Suprapubic skin (tissue), 4 donors: ENCODE measurements around the gene LRMDA. TPM values are rescaled to one million over a fixed set of nuclear protein-coding genes. Genes with fewer than 3 reads are reported as not detected.

Source experiments
- DNase-seq, 2 donors: peaks; one replicate each; pipeline ENCODE4 v3.0.0-alpha.2; 2019; ENCODE audit warnings: low spot score in 2 of 2
- H3K27ac ChIP-seq: fragments of 200-600 bp; sonication (generic); one replicate; pipeline ENCODE4 v1.5.1; 2019
- H3K27me3 ChIP-seq: fragments of 200-600 bp; sonication (generic); one replicate; pipeline ENCODE4 v1.5.1; 2019
- H3K36me3 ChIP-seq: fragments of 200-600 bp; sonication (generic); one replicate; pipeline ENCODE4 v1.5.1; 2019
- H3K4me1 ChIP-seq: fragments of 200-600 bp; sonication (generic); one replicate; pipeline ENCODE4 v1.5.1; 2019
- H3K4me3 ChIP-seq: fragments of 200-600 bp; sonication (generic); one replicate; pipeline ENCODE4 v1.5.1; 2019; ENCODE audit warnings: mild to moderate bottlenecking
- H3K9me3 ChIP-seq: fragments of 200-600 bp; sonication (generic); one replicate; pipeline ENCODE4 v1.5.1; 2019
- CTCF ChIP-seq, 2 donors: fragments of 200-600 bp in 1 of 2; fragments of 450-650 bp in 1 of 2; sonication (generic) in 1 of 2; IDR thresholded peaks; one replicate each; pipeline ENCODE4 v1.5.1; 2016 to 2019; ENCODE audit warnings: antibody characterized with exemption in 2 of 2, mild to moderate bottlenecking in 1 of 2, moderate library complexity in 1 of 2
- EP300 ChIP-seq: sonication (generic); formaldehyde crosslinking; IDR thresholded peaks from one replicate; pipeline ENCODE4 v1.6.1; 2017; ENCODE audit warnings: antibody characterized with exemption
- POLR2A ChIP-seq, 2 donors: fragments of 450-650 bp; IDR thresholded peaks; one replicate each; pipeline ENCODE4 v1.6.1; 2017; ENCODE audit warnings: antibody characterized with exemption in 2 of 2, mild to moderate bottlenecking in 2 of 2, moderate library complexity in 2 of 2
- POLR2AphosphoS5 ChIP-seq, 3 donors: sonication (generic); formaldehyde crosslinking; IDR thresholded peaks; one replicate each; pipeline ENCODE4 v1.6.1; 2017; ENCODE audit warnings: antibody characterized with exemption in 3 of 3
- WGBS: methylation state at CpG from one replicate; pipeline ENCODE4 v1.1.5; 2018; 5-methylcytosine and 5-hydroxymethylcytosine counted together
- total RNA-seq, 4 donors: library from RNA; depleted of rRNA; stranded (reverse); fragments of >200 nt; gene quantifications; one replicate each; pipeline ENCODE4 v1.1.0, GENCODE V29; 2016

The LRMDA gene
- total RNA-seq, 4 donors from 2014 or later: 0.10 to 2.9 (median 1.9) TPM; not detected in 1

- Histone ChIP-seq H3K27ac (no peak overlapping the region), H3K36me3 (no peaks in the 10 kb centered on the region), H3K27me3 (no peaks in the 10 kb centered on the region), H3K4me3 (no peak overlapping the region), H3K9me3 (no peaks in the 10 kb centered on the region), H3K4me1 (no peaks in the 10 kb centered on the region)
- TF ChIP-seq CTCF (IDR thresholded peaks at IDR 0.05): no peak
- no peak for TF ChIP-seq POLR2A (IDR thresholded peaks at IDR 0.05)
- no peak for TF ChIP-seq POLR2AphosphoS5 (IDR thresholded peaks at IDR 0.05)
- WGBS: 87% methylated on average over 5 of the region's 5 CpGs
- DNase-seq: no peak
Measured at GRCh38 chr10:76479103-76479790, 1047.8 kb downstream of the LRMDA start.

GRCh38 chr10:76481178-76481577 lies 1049.8 kb downstream of the LRMDA start:
- H3K4me1 ChIP-seq: no peaks in the 10 kb centered on the region
- no peak for DNase-seq
- WGBS: 83% methylated on average over 2 of the region's 2 CpGs
- H3K36me3 ChIP-seq: no peaks in the 10 kb centered on the region
- no peaks in the 10 kb centered on the region for H3K27me3 ChIP-seq
- no peak overlapping the region for H3K27ac ChIP-seq
- no peak overlapping the region for H3K4me3 ChIP-seq
- TF ChIP-seq CTCF (IDR thresholded peaks at IDR 0.05): no peak
- TF ChIP-seq POLR2A (IDR thresholded peaks at IDR 0.05): no peak
- TF ChIP-seq EP300: no peak
- TF ChIP-seq POLR2AphosphoS5 (IDR thresholded peaks at IDR 0.05): no peak
- no peaks in the 10 kb centered on the region for H3K9me3 ChIP-seq

- no peak overlapping the region for H3K4me3 ChIP-seq
- DNase-seq: no peak
- no peak for TF ChIP-seq POLR2AphosphoS5 (IDR thresholded peaks at IDR 0.05)
- no peak for TF ChIP-seq POLR2A (IDR thresholded peaks at IDR 0.05)
- TF ChIP-seq EP300: no peak
- TF ChIP-seq CTCF (IDR thresholded peaks at IDR 0.05): no peak
- WGBS: 98% methylated on average over 1 of the region's 1 CpG
- H3K9me3 ChIP-seq: peaks cover 3% of the 10 kb centered on the region
- H3K27me3 ChIP-seq: no peaks in the 10 kb centered on the region
- no peaks in the 10 kb centered on the region for H3K36me3 ChIP-seq
- no peak overlapping the region for H3K27ac ChIP-seq
- no peaks in the 10 kb centered on the region for H3K4me1 ChIP-seq
Measured at GRCh38 chr10:76487582-76487981, 1056.2 kb downstream of the LRMDA start.

GRCh38 chr10:76488602-76489001 lies 1057.2 kb downstream of the LRMDA start:
- Histone ChIP-seq H3K9me3 (peaks cover 3% of the 10 kb centered on the region), H3K36me3 (no peaks in the 10 kb centered on the region), H3K27ac (no peak overlapping the region), H3K4me3 (no peak overlapping the region), H3K27me3 (no peaks in the 10 kb centered on the region), H3K4me1 (no peaks in the 10 kb centered on the region)
- no peak for DNase-seq
- WGBS: 92% methylated on average over 1 of the region's 1 CpG
- TF ChIP-seq POLR2A (IDR thresholded peaks at IDR 0.05) (no peak), EP300 (no peak), CTCF (IDR thresholded peaks at IDR 0.05) (no peak), POLR2AphosphoS5 (IDR thresholded peaks at IDR 0.05) (no peak)

- no peaks in the 10 kb centered on the region for H3K27me3 ChIP-seq
Measured at GRCh38 chr10:76491216-76491615, 1059.8 kb downstream of the LRMDA start.

More at GRCh38 chr10:76491216-76491615, 1059.8 kb downstream of the LRMDA start:
- TF ChIP-seq EP300: no peak
- no peak for TF ChIP-seq POLR2A (IDR thresholded peaks at IDR 0.05)
- no peak for TF ChIP-seq CTCF (IDR thresholded peaks at IDR 0.05)
- no peak for TF ChIP-seq POLR2AphosphoS5 (IDR thresholded peaks at IDR 0.05)
- Histone ChIP-seq H3K27ac (no peak overlapping the region), H3K36me3 (no peaks in the 10 kb centered on the region), H3K4me3 (no peak overlapping the region), H3K9me3 (peaks cover 3% of the 10 kb centered on the region), H3K4me1 (no peaks in the 10 kb centered on the region)
- DNase-seq: no peak
